HepG2 (cell line): Measurements from ENCODE around the gene MYO18A. TPM values are rescaled to one million over a fixed set of nuclear protein-coding genes. Genes with fewer than 3 reads are reported as not detected.

ENCODE experiments used
- ATAC-seq: fragments of 200-7000 bp; cut with Tn5 transposase; 3 replicates; pipeline ENCODE4 v1.9.1; 2020; ENCODE audit warnings: mild to moderate bottlenecking, moderate library complexity
- BruUV-seq: library from RNA; stranded (reverse); fragments of 400-500 nt; replicated peaks from 2 replicates; lab custom pipeline; 2021; lab: Mats Ljungman, UMichigan
- CTCF ChIA-PET: fragments of 300-600 bp; formaldehyde crosslinking; extraction: SDS; loops from one replicate; lab custom pipeline; 2021; ENCODE audit warnings: low total read pairs, inconsistent platforms, low intra/inter-chr PET ratio; lab: Yijun Ruan, JAX
- POLR2A ChIA-PET: fragments of 350-600 bp; sonication (Branson Sonifier 250); formaldehyde crosslinking; loops from one replicate; lab custom pipeline; 2020; ENCODE audit warnings: antibody characterized with exemption, inconsistent platforms; lab: Yijun Ruan, JAX
- DNase-seq: peaks from one replicate; pipeline ENCODE4 v3.0.0-alpha.2; 2015; ENCODE audit warnings: low spot score
- FAIRE-seq: peaks from 3 replicates; lab custom pipeline; 2011; peaks lifted over from hg19 to GRCh38; lab: Jason Lieb, UNC
- H2AFZ ChIP-seq: one replicate; pipeline ENCODE4 v1.6.1; 2011; ENCODE audit warnings: low read length, inconsistent platforms
- H3K27ac ChIP-seq: fragments of 300-600 bp; 3 replicates; pipeline ENCODE4 v1.8.0; 2011; ENCODE audit warnings: mixed run types, mild to moderate bottlenecking, mixed read lengths, low read length, inconsistent platforms; ENCODE audit not compliant: insufficient read depth; ENCODE audit errors: extremely low read length
- H3K27me3 ChIP-seq, 2 experiments: fragments of 200-600 bp in 1 of 2; 2 replicates in 1 of 2; 3 replicates in 1 of 2; pipeline versions ENCODE4 v1.6.0 to v1.8.0; 2011; ENCODE audit warnings: low read length in 2 of 2, mild to moderate bottlenecking in 2 of 2, moderate library complexity in 2 of 2, inconsistent platforms in 1 of 2; ENCODE audit not compliant: insufficient read depth in 2 of 2, control insufficient read depth in 1 of 2
- H3K36me3 ChIP-seq, 2 experiments: fragments of 200-600 bp in 1 of 2; replicated peaks in 1 of 2; 2 replicates in 1 of 2; 3 replicates in 1 of 2; pipeline versions ENCODE4 v1.5.1 to v1.8.0; 2011; ENCODE audit warnings: low read length in 2 of 2, inconsistent platforms in 1 of 2; ENCODE audit not compliant: insufficient read depth in 2 of 2, control insufficient read depth in 1 of 2
- H3K4me1 ChIP-seq: 2 replicates; pipeline ENCODE4 v1.5.1; 2012; ENCODE audit warnings: low read length, inconsistent platforms; ENCODE audit not compliant: insufficient read depth
- H3K4me2 ChIP-seq: 2 replicates; pipeline ENCODE4 v1.6.0; 2011; ENCODE audit warnings: low read depth, low read length, inconsistent platforms
- H3K4me3 ChIP-seq, 3 experiments: fragments of 200-600 bp in 1 of 3; sonication (generic), shearing (Covaris generic) in 1 of 3; replicated peaks in 1 of 3; 2 replicates each; pipeline ENCODE4 v1.5.1; 2011 to 2016; ENCODE audit warnings: low read length in 3 of 3, inconsistent platforms in 2 of 3, low read depth in 2 of 3, mild to moderate bottlenecking in 2 of 3, control low read depth in 1 of 3, mixed read lengths in 1 of 3; ENCODE audit not compliant: insufficient read depth in 1 of 3
- H3K79me2 ChIP-seq: one replicate; pipeline ENCODE4 v1.6.1; 2011; ENCODE audit warnings: low read length, inconsistent platforms; ENCODE audit not compliant: insufficient read depth
- H3K9ac ChIP-seq: 2 replicates; pipeline ENCODE4 v1.6.0; 2011; ENCODE audit warnings: mild to moderate bottlenecking, low read depth, low read length, inconsistent platforms; ENCODE audit not compliant: insufficient read depth
- H3K9me3 ChIP-seq: 2 replicates; pipeline ENCODE4 v1.5.1; 2012; ENCODE audit warnings: mild to moderate bottlenecking, low read length
- H4K20me1 ChIP-seq: 2 replicates; pipeline ENCODE4 v1.6.0; 2011; ENCODE audit warnings: inconsistent platforms, mild to moderate bottlenecking, low read length, moderate library complexity; ENCODE audit not compliant: insufficient read depth
- CENPT ChIP-seq: sonication (generic); formaldehyde crosslinking; IDR thresholded peaks from 2 replicates; pipeline ENCODE4 v1.8.0; 2022; ENCODE audit warnings: low read depth, mild to moderate bottlenecking, moderate library complexity, missing genetic modification reagents
- FOXP1 ChIP-seq, 2 experiments: fragments of 450-650 bp in 1 of 2; IDR thresholded peaks; 2 replicates each; pipeline ENCODE4 v1.6.1; 2017 to 2018; ENCODE audit warnings: antibody characterized with exemption in 1 of 2
- RELA ChIP-seq: sonication (generic); formaldehyde crosslinking; IDR thresholded peaks from 2 replicates; pipeline ENCODE4 v1.4.0; 2020; ENCODE audit warnings: missing genetic modification reagents
- SIN3B ChIP-seq: fragments of 150-350 bp; IDR thresholded peaks from 2 replicates; pipeline ENCODE4 v1.6.1; 2014; ENCODE audit warnings: low read length
- ZNF354B ChIP-seq: sonication (generic); formaldehyde crosslinking; IDR thresholded peaks from 2 replicates; pipeline ENCODE4 v1.8.0; 2022; ENCODE audit warnings: mild to moderate bottlenecking, missing genetic modification reagents
- ZNF547 ChIP-seq: sonication (generic); formaldehyde crosslinking; IDR thresholded peaks from 2 replicates; pipeline ENCODE4 v1.5.1; 2020; ENCODE audit warnings: mild to moderate bottlenecking, missing genetic modification reagents
- ZNF850 ChIP-seq: sonication (generic); formaldehyde crosslinking; conservative IDR thresholded peaks from 2 replicates; pipeline ENCODE4 v1.9.0; 2021; ENCODE audit warnings: mild to moderate bottlenecking, missing genetic modification reagents
- ZSCAN25 ChIP-seq: sonication (generic); formaldehyde crosslinking; IDR thresholded peaks from 2 replicates; pipeline ENCODE4 v1.8.0; 2022; ENCODE audit warnings: mild to moderate bottlenecking, missing genetic modification reagents
- WGBS: methylation state at CpG from one replicate; pipeline ENCODE4 v1.1.6; 2017; ENCODE audit warnings: low lambda C conversion rate; 5-methylcytosine and 5-hydroxymethylcytosine counted together
- in situ Hi-C: cut with HindIII; loops from 2 replicates; pipeline ENCODE4 v1.10.0; 2017; ENCODE audit warnings: low pct_unique_long_range_greater_than_20kb; ENCODE audit not compliant: extremely low pct_ligation_motif_present
- intact Hi-C: fragments of 100-400 bp; cut with micrococcal nuclease; formaldehyde crosslinking; loops from one replicate; pipeline ENCODE4 v1.10.0; 2022; ENCODE audit not compliant: unreplicated experiment
- polyA plus RNA-seq, 8 experiments: library from polyadenylated mRNA; depleted of rRNA in 3 of 8; stranded (reverse) in 7 of 8; unstranded in 1 of 8; fragments of >200 nt; fragmentation: Illumina TruSeq in 4 of 8; extraction: Trizol in 4 of 8; gene quantifications; 2 replicates each; pipeline versions ENCODE4 v1.2.1 to v1.2.3, GENCODE V29; 2011 to 2016; ENCODE audit warnings: low read depth in 4 of 8, missing spikeins in 1 of 8, mixed read lengths in 1 of 8; ENCODE audit not compliant: insufficient read depth in 1 of 8
- total RNA-seq, 5 experiments: library from RNA; depleted of rRNA; stranded (reverse); fragments of >200 nt; fragmentation: Illumina TruSeq; extraction: Trizol; gene quantifications; 2 replicates each; pipeline ENCODE4 v1.2.3, GENCODE V29; 2016; ENCODE audit warnings: low read depth in 1 of 5
- TF ChIP-seq, protein P1 (sequence below): sonication (generic); formaldehyde crosslinking; IDR thresholded peaks from 2 replicates; pipeline ENCODE4 v1.5.0; 2020; ENCODE audit warnings: missing genetic modification reagents
- TF ChIP-seq, protein P2 (sequence below): sonication (generic); formaldehyde crosslinking; IDR thresholded peaks from 2 replicates; pipeline ENCODE4 v1.5.0; 2020; ENCODE audit warnings: mild to moderate bottlenecking, missing genetic modification reagents, moderate library complexity
- TF ChIP-seq, protein P3 (sequence below): sonication (generic); formaldehyde crosslinking; IDR thresholded peaks from 2 replicates; pipeline ENCODE4 v1.4.0; 2020; ENCODE audit warnings: mild to moderate bottlenecking, missing genetic modification reagents
- TF ChIP-seq, protein P4 (sequence below): sonication (generic); formaldehyde crosslinking; IDR thresholded peaks from 2 replicates; pipeline ENCODE4 v1.4.0; 2020; ENCODE audit warnings: missing genetic modification reagents
- TF ChIP-seq, protein P5 (sequence below): sonication (generic); IDR thresholded peaks from 2 replicates; pipeline ENCODE4 v1.6.1; 2016; ENCODE audit warnings: low read depth, borderline replicate concordance
- TF ChIP-seq, protein P6 (sequence below): sonication (generic); formaldehyde crosslinking; IDR thresholded peaks from 2 replicates; pipeline ENCODE4 v1.5.0; 2020; ENCODE audit warnings: missing genetic modification reagents

Gene MYO18A
- total and polyA plus RNA-seq, 2 of the 13 experiments (the other 11 are each of a cell fraction or from before 2014, with no cell fraction given) = 16.8 to 24.8 TPM

DNA sequence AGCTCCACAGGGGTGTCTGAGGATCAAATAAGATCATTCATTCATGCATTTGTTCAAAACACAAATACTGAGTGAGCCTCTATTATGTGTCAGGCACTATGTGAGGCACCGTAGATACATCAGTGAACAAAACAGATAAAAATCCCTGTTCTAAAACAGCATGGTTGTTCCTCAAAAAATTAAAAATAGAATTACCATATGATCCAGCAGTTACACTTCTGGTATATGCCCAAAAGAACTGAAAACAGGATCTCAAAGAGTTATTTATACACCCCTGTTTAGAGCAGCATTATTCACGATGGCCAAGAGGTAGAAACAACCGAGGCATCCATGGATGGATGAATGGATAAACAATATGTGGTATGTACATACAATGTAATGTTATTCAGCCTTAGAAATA is 121.8 kb downstream of the MYO18A start (continued):
- TF ChIP-seq, protein P1, sequence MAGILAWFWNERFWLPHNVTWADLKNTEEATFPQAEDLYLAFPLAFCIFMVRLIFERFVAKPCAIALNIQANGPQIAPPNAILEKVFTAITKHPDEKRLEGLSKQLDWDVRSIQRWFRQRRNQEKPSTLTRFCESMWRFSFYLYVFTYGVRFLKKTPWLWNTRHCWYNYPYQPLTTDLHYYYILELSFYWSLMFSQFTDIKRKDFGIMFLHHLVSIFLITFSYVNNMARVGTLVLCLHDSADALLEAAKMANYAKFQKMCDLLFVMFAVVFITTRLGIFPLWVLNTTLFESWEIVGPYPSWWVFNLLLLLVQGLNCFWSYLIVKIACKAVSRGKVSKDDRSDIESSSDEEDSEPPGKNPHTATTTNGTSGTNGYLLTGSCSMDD (CRISPR knock-in tag) = no peak

DNA sequence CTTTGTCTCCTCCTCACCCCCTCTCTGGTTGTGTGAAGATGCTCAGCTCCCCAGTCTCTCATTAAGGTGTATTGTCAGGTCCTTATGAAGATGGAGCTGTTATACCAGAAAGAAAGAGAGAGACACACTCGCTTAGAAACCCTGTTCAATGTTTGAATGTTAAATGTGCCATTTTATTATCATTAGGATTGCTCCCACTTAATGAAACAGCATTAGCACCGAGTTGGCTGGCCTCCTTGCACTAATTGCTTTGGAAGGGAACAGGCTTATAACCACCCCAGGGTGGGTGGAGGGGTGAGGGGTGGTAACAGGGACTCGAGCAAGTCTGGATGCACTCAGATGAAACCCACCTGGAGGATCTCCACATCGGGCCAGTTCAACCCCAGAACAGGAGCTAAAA is 122.8 kb downstream of the MYO18A start:
- H3K27ac ChIP-seq = no peak overlapping the region
- intact Hi-C loops (no loop called here), in situ Hi-C loops (no loop called here)
- no peaks in the 10 kb centered on the region for H3K79me2 ChIP-seq
- H3K4me1 ChIP-seq = no peaks in the 10 kb centered on the region
- no peaks in the 10 kb centered on the region for H4K20me1 ChIP-seq
- no peak overlapping the region for H3K4me3 ChIP-seq
- 88% methylated on average over 4 of the region's 4 CpGs for WGBS
- no peaks in the 10 kb centered on the region for H3K9me3 ChIP-seq
- no peak overlapping the region for H3K4me2 ChIP-seq
- DNase-seq (no peak), FAIRE-seq (no peak), ATAC-seq (no peak)
- no peak overlapping the region for H2AFZ ChIP-seq
- no TSS peak for BruUV-seq
- H3K9ac ChIP-seq = no peak overlapping the region
- H3K36me3 ChIP-seq = peaks cover 19 to 35% of the 10 kb centered on the region in 2 experiments
- CTCF ChIA-PET = no interaction called here
- H3K27me3 ChIP-seq = no peaks in the 10 kb centered on the region
- POLR2A ChIA-PET = no interaction called here
- TF ChIP-seq SIN3B (no peak), ZSCAN25 (CRISPR knock-in tag) (no peak), RELA (CRISPR knock-in tag) (no peak), CENPT (CRISPR knock-in tag) (no peak), ZNF850 (no peak), ZNF354B (CRISPR knock-in tag) (no peak), FOXP1 (IDR thresholded peaks at IDR 0.05) (no peak), FOXP1 (CRISPR knock-in tag; IDR thresholded peaks at IDR 0.05) (no peak), ZNF547 (CRISPR knock-in tag) (no peak)
- TF ChIP-seq, protein P2, sequence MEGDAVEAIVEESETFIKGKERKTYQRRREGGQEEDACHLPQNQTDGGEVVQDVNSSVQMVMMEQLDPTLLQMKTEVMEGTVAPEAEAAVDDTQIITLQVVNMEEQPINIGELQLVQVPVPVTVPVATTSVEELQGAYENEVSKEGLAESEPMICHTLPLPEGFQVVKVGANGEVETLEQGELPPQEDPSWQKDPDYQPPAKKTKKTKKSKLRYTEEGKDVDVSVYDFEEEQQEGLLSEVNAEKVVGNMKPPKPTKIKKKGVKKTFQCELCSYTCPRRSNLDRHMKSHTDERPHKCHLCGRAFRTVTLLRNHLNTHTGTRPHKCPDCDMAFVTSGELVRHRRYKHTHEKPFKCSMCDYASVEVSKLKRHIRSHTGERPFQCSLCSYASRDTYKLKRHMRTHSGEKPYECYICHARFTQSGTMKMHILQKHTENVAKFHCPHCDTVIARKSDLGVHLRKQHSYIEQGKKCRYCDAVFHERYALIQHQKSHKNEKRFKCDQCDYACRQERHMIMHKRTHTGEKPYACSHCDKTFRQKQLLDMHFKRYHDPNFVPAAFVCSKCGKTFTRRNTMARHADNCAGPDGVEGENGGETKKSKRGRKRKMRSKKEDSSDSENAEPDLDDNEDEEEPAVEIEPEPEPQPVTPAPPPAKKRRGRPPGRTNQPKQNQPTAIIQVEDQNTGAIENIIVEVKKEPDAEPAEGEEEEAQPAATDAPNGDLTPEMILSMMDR (CRISPR knock-in tag) = no peak
- TF ChIP-seq, protein P3, sequence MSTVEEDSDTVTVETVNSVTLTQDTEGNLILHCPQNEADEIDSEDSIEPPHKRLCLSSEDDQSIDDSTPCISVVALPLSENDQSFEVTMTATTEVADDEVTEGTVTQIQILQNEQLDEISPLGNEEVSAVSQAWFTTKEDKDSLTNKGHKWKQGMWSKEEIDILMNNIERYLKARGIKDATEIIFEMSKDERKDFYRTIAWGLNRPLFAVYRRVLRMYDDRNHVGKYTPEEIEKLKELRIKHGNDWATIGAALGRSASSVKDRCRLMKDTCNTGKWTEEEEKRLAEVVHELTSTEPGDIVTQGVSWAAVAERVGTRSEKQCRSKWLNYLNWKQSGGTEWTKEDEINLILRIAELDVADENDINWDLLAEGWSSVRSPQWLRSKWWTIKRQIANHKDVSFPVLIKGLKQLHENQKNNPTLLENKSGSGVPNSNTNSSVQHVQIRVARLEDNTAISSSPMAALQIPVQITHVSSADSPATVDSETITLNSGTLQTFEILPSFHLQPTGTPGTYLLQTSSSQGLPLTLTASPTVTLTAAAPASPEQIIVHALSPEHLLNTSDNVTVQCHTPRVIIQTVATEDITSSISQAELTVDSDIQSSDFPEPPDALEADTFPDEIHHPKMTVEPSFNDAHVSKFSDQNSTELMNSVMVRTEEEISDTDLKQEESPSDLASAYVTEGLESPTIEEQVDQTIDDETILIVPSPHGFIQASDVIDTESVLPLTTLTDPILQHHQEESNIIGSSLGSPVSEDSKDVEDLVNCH (CRISPR knock-in tag) = no peak
- TF ChIP-seq, protein P4, sequence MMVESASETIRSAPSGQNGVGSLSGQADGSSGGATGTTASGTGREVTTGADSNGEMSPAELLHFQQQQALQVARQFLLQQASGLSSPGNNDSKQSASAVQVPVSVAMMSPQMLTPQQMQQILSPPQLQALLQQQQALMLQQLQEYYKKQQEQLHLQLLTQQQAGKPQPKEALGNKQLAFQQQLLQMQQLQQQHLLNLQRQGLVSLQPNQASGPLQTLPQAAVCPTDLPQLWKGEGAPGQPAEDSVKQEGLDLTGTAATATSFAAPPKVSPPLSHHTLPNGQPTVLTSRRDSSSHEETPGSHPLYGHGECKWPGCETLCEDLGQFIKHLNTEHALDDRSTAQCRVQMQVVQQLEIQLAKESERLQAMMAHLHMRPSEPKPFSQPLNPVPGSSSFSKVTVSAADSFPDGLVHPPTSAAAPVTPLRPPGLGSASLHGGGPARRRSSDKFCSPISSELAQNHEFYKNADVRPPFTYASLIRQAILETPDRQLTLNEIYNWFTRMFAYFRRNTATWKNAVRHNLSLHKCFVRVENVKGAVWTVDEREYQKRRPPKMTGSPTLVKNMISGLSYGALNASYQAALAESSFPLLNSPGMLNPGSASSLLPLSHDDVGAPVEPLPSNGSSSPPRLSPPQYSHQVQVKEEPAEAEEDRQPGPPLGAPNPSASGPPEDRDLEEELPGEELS = no peak
- TF ChIP-seq, protein P5, sequence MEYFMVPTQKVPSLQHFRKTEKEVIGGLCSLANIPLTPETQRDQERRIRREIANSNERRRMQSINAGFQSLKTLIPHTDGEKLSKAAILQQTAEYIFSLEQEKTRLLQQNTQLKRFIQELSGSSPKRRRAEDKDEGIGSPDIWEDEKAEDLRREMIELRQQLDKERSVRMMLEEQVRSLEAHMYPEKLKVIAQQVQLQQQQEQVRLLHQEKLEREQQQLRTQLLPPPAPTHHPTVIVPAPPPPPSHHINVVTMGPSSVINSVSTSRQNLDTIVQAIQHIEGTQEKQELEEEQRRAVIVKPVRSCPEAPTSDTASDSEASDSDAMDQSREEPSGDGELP = no peak
- TF ChIP-seq, protein P6, sequence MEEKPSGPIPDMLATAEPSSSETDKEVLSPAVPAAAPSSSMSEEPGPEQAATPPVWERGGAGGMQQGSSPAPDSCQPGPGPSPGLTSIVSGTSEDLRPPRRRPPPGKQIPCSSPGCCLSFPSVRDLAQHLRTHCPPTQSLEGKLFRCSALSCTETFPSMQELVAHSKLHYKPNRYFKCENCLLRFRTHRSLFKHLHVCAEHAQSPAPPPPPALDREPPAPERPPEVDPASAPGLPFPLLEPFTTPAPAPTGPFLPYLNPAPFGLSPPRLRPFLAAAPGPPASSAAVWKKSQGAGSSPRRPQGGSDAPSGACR (CRISPR knock-in tag) = no peak
